Osteoblast (primary cell): ENCODE measurements around the gene FYCO1. TPM values are rescaled to one million over a fixed set of nuclear protein-coding genes. Genes with fewer than 3 reads are reported as not detected.

Experiments used
- DNase-seq: peaks from one replicate; pipeline ENCODE4 v3.0.0; 2011; ENCODE audit warnings: low spot score, mixed read lengths; ENCODE audit not compliant: insufficient read length; ENCODE audit errors: missing footprints
- H2AFZ ChIP-seq: 2 replicates; pipeline ENCODE4 v1.6.0; 2011; ENCODE audit warnings: mild to moderate bottlenecking, low read length
- H3K27ac ChIP-seq: 2 replicates; pipeline ENCODE4 v1.5.1; 2011; ENCODE audit warnings: mild to moderate bottlenecking, low read depth, low read length, moderate library complexity
- H3K27me3 ChIP-seq: 2 replicates; pipeline ENCODE4 v1.6.0; 2012; ENCODE audit warnings: mild to moderate bottlenecking, control low read depth, inconsistent platforms, low read length, moderate library complexity; ENCODE audit not compliant: insufficient read depth
- H3K36me3 ChIP-seq: 2 replicates; pipeline ENCODE4 v1.5.1; 2011; ENCODE audit warnings: mild to moderate bottlenecking, low read length, control low read depth, moderate library complexity; ENCODE audit not compliant: insufficient read depth
- H3K4me1 ChIP-seq: 2 replicates; pipeline ENCODE4 v1.5.1; 2011; ENCODE audit warnings: mild to moderate bottlenecking, low read length, control low read depth, moderate library complexity; ENCODE audit not compliant: insufficient read depth
- H3K4me2 ChIP-seq: 2 replicates; pipeline ENCODE4 v1.6.0; 2011; ENCODE audit warnings: mild to moderate bottlenecking, low read length; ENCODE audit not compliant: insufficient read depth
- H3K4me3 ChIP-seq: fragments of 200-600 bp; sonication (generic); 3 replicates; pipeline ENCODE4 v1.5.1; 2012; ENCODE audit warnings: mild to moderate bottlenecking, low read length, inconsistent platforms; ENCODE audit not compliant: insufficient read depth
- H3K79me2 ChIP-seq: 2 replicates; pipeline ENCODE4 v1.6.0; 2012; ENCODE audit warnings: mild to moderate bottlenecking, low read length, control low read depth, inconsistent platforms; ENCODE audit not compliant: insufficient read depth
- H3K9me3 ChIP-seq: 2 replicates; pipeline ENCODE4 v1.5.1; 2011; ENCODE audit warnings: low read depth, low read length, control low read depth
- H4K20me1 ChIP-seq: 2 replicates; pipeline ENCODE4 v1.6.0; 2012; ENCODE audit warnings: mild to moderate bottlenecking, low read length, control low read depth; ENCODE audit not compliant: insufficient read depth
- CTCF ChIP-seq: IDR thresholded peaks from 2 replicates; pipeline ENCODE4 v1.5.1; 2011; ENCODE audit warnings: mild to moderate bottlenecking, low read depth, low read length, moderate library complexity; ENCODE audit errors: extremely low read depth
- total RNA-seq: library from RNA; depleted of rRNA; stranded (reverse); fragments of >200 nt; gene quantifications from 2 replicates; pipeline ENCODE4 v1.2.3, GENCODE V29; 2012

FYCO1 gene
- total RNA-seq, 1 donor = 25.0 TPM

GRCh38 chr3:45984331-45985312, 11.0 kb downstream of the FYCO1 start:
- Histone ChIP-seq H3K9me3 (no peaks in the 10 kb centered on the region), H4K20me1 (peaks cover 15% of the 10 kb centered on the region), H3K4me3 (no peak overlapping the region), H3K27ac (peak overlapping the region; percentile 90), H3K4me2 (no peak overlapping the region), H3K4me1 (peaks cover 69% of the 10 kb centered on the region), H3K36me3 (peaks cover 16% of the 10 kb centered on the region), H3K79me2 (peaks cover 29% of the 10 kb centered on the region), H3K27me3 (no peaks in the 10 kb centered on the region), H2AFZ (no peak overlapping the region)
- peak; percentile 38 for DNase-seq
- no peak for TF ChIP-seq CTCF

- H4K20me1 ChIP-seq = peaks cover 15% of the 10 kb centered on the region
- no peak overlapping the region for H3K27ac ChIP-seq
- H2AFZ ChIP-seq = no peak overlapping the region
- H3K4me2 ChIP-seq = no peak overlapping the region
- DNase-seq = peak; percentile 26
- TF ChIP-seq CTCF = no peak
- no peaks in the 10 kb centered on the region for H3K9me3 ChIP-seq
- no peak overlapping the region for H3K4me3 ChIP-seq
- H3K36me3 ChIP-seq = peaks cover 22% of the 10 kb centered on the region
- H3K27me3 ChIP-seq = no peaks in the 10 kb centered on the region
- peaks cover 26% of the 10 kb centered on the region for H3K79me2 ChIP-seq
- peaks cover 61% of the 10 kb centered on the region for H3K4me1 ChIP-seq
Measured at GRCh38 chr3:45983770-45984169, 11.9 kb downstream of the FYCO1 start.

GRCh38 chr3:45981346-45982074, 14.1 kb downstream of the FYCO1 start:
- H3K27ac ChIP-seq = peak overlapping the region; percentile 6
- peak; percentile 80 for DNase-seq
- no peaks in the 10 kb centered on the region for H3K27me3 ChIP-seq
- H3K79me2 ChIP-seq = peaks cover 9% of the 10 kb centered on the region
- no peak overlapping the region for H2AFZ ChIP-seq
- no peaks in the 10 kb centered on the region for H3K9me3 ChIP-seq
- peak overlapping the region; percentile 16 for H3K4me2 ChIP-seq
- peaks cover 15% of the 10 kb centered on the region for H4K20me1 ChIP-seq
- TF ChIP-seq CTCF = no peak
- H3K4me1 ChIP-seq = peaks cover 38% of the 10 kb centered on the region
- no peak overlapping the region for H3K4me3 ChIP-seq
- H3K36me3 ChIP-seq = peaks cover 41% of the 10 kb centered on the region

- H3K36me3 ChIP-seq = peaks cover 47% of the 10 kb centered on the region
- DNase-seq = peak; percentile 88
Measured at GRCh38 chr3:45980819-45981218, 14.8 kb downstream of the FYCO1 start.

More at GRCh38 chr3:45980819-45981218, 14.8 kb downstream of the FYCO1 start:
- Histone ChIP-seq H3K27me3 (no peaks in the 10 kb centered on the region), H3K27ac (no peak overlapping the region), H3K9me3 (no peaks in the 10 kb centered on the region), H3K79me2 (peaks cover 9% of the 10 kb centered on the region), H3K4me2 (peak overlapping the region; percentile 16), H2AFZ (no peak overlapping the region), H3K4me3 (no peak overlapping the region), H4K20me1 (peaks cover 15% of the 10 kb centered on the region), H3K4me1 (peaks cover 31% of the 10 kb centered on the region)
- TF ChIP-seq CTCF = no peak
